ENCODE measurements around the gene PLXNA2. TPM values are rescaled to one million over a fixed set of nuclear protein-coding genes. Genes with fewer than 3 reads are reported as not detected.

The PLXNA2 gene
- total and polyA plus RNA-seq, 2 of the 8 experiments (the other 6 are each of a cell fraction or from before 2014, with no cell fraction given): 0.33 to 1.5 TPM

GRCh38 chr1:208251911-208252835 is 8.0 kb upstream of the PLXNA2 start:
- H2AK5ac ChIP-seq (ENCODE audit: low read depth, low read length): no peak overlapping the region
- H2BK20ac ChIP-seq (ENCODE audit: low read length): no peak overlapping the region
- peaks cover 0 to 2% of the 10 kb centered on the region in 2 experiments for H4K20me1 ChIP-seq (replicated peaks in 1 of 2; ENCODE audit: control insufficient read depth in 1 of 2, insufficient read depth in 2 of 2, low read length in 2 of 2)
- no peak overlapping the region for H3K56ac ChIP-seq (replicated peaks; ENCODE audit: insufficient read length, low read depth, low read length)
- no peak for FAIRE-seq
- no peak overlapping the region for H2BK15ac ChIP-seq (ENCODE audit: low read length)
- no peak overlapping the region for H2AFZ ChIP-seq (ENCODE audit: low read length)
- no peak overlapping the region for H4K8ac ChIP-seq (ENCODE audit: extremely low read depth, insufficient read depth, low read length)
- peaks cover 0 to 7% (median under 1%) of the 10 kb centered on the region in 4 experiments; a peak in 5 of 7 replicates for H3K4me1 ChIP-seq (replicated peaks in 1 of 4; ENCODE audit: control insufficient read depth in 3 of 4, insufficient read depth in 4 of 4, low read length in 3 of 4)
- H3K9ac ChIP-seq (replicated peaks in 1 of 4; ENCODE audit: extremely low read depth in 1 of 4, low read depth in 3 of 4, low read length in 3 of 4): no peak overlapping the region
- 59% methylated on average over 21 of the region's 22 CpGs; no CpG with 5 or more reads in 1 of the 2 experiments for WGBS, 2 experiments (ENCODE audit: extremely low coverage in 1 of 2, insufficient coverage in 1 of 2, insufficient read length in 1 of 2, insufficient replicate concordance in 2 of 2, low coverage in 1 of 2, low lambda C conversion rate in 2 of 2, missing lambda C conversion rate in 1 of 2)
- H3K14ac ChIP-seq (ENCODE audit: insufficient read length): no peak overlapping the region
- H3K9me3 ChIP-seq (ENCODE audit: insufficient read depth in 2 of 2, low read depth in 1 of 2, low read length in 1 of 2): no peaks in the 10 kb centered on the region
- peak overlapping the region; percentile 32 for H3K18ac ChIP-seq (ENCODE audit: extremely low read depth, low read length)
- H3K79me2 ChIP-seq (ENCODE audit: control insufficient read depth in 1 of 2, insufficient read depth in 2 of 2, low read length in 2 of 2): no peaks in the 10 kb centered on the region
- H3K36me3 ChIP-seq (ENCODE audit: control insufficient read depth in 2 of 4, insufficient read depth in 4 of 4, low read length in 3 of 4): no peaks in the 10 kb centered on the region
- H2BK5ac ChIP-seq (ENCODE audit: low read depth, low read length): no peak overlapping the region
- TF ChIP-seq RAD21 (IDR thresholded peaks at IDR 0.05 in 1 of 2, conservative IDR thresholded peaks at IDR 0.05 in 1 of 2; ENCODE audit: low read depth in 2 of 2, low read length in 2 of 2) (peak; percentile 66 to 82), CTCF (IDR thresholded peaks at IDR 0.05; ENCODE audit: control extremely low read depth in 1 of 3, insufficient read depth in 1 of 3, low read depth in 1 of 3, low read length in 3 of 3) (peak; percentile 63 to 72 (median 69)), RFX5 (IDR thresholded peaks at IDR 0.05; ENCODE audit: borderline replicate concordance, low read depth, low read length) (no peak), ASH2L (IDR thresholded peaks at IDR 0.05; ENCODE audit: low read length) (no peak)
- H3K4ac ChIP-seq (replicated peaks; ENCODE audit: insufficient read length, low read depth, low read length): no peak overlapping the region
- peak overlapping the region in 1 of 2 experiments; percentile 50; a peak in 2 of 4 replicates for H3K4me2 ChIP-seq (ENCODE audit: insufficient read depth in 1 of 2, low read depth in 2 of 2, low read length in 2 of 2)
- peak in 1 of 2 experiments; percentile 84 for DNase-seq (ENCODE audit: low read depth in 1 of 2, low spot score in 2 of 2)
- CTCF ChIA-PET (ENCODE audit: partially characterized antibody): interaction anchor here (0.6 to 2.6 kb wide), 55 partner anchors 9 to 1103 kb away, joined by 3 to 17 read pairs (median 4); partner anchors contain the start of gene PLXNA2
- no peak overlapping the region for H2BK120ac ChIP-seq (replicated peaks; ENCODE audit: low read depth, low read length)
- H2BK12ac ChIP-seq (ENCODE audit: low read depth, low read length): no peak overlapping the region
- peaks cover 3 to 15% (median 13%) of the 10 kb centered on the region in 4 experiments; a peak in 6 of 7 replicates for H3K27me3 ChIP-seq (replicated peaks in 1 of 4; ENCODE audit: control insufficient read depth in 3 of 4, extremely low read depth in 1 of 4, insufficient read depth in 3 of 4, low read length in 3 of 4)
- H4K5ac ChIP-seq (ENCODE audit: insufficient read length, low read depth, low read length): no peak overlapping the region
- H3K4me3 ChIP-seq (ENCODE audit: extremely low read depth in 1 of 4, insufficient read depth in 2 of 4, low read depth in 3 of 4, low read length in 4 of 4): peak overlapping the region in 1 of 4 experiments; percentile 22; a peak in 1 of 8 replicates
- POLR2A ChIA-PET (ENCODE audit: partially characterized antibody): no interaction called here
- H3K23ac ChIP-seq (ENCODE audit: insufficient read length): no peak overlapping the region
- 0 out of 2 replicates have a peak, but pooled peaks cover 4% of the 10 kb centered on the region for H3K23me2 ChIP-seq (ENCODE audit: low read depth, low read length)
- H3K79me1 ChIP-seq (ENCODE audit: low read depth, low read length): no peaks in the 10 kb centered on the region
- no peak overlapping the region for H3K27ac ChIP-seq (ENCODE audit: low read depth, low read length)
- H4K91ac ChIP-seq (replicated peaks; ENCODE audit: insufficient read length, low read length): no peak overlapping the region
